ENCODE results near the gene NCAN. TPM values are rescaled to one million over a fixed set of nuclear protein-coding genes. Genes with fewer than 3 reads are reported as not detected.

NCAN gene
- polyA plus RNA-seq, 3 donors, result not detected

- Histone ChIP-seq H2AFZ (ENCODE audit: insufficient read depth, low read depth, low read length, poor library complexity, severe bottlenecking) (no peak overlapping the region), H3K27ac (ENCODE audit: low read depth in 1 of 2, low read length in 2 of 2) (no peak overlapping the region), H3K4me3 (replicated peaks in 1 of 3; ENCODE audit: low read depth in 2 of 3, low read length in 3 of 3) (no peak overlapping the region), H3K9ac (ENCODE audit: insufficient read depth, low read length, poor library complexity, severe bottlenecking) (no peak overlapping the region), H3K27me3 (ENCODE audit: control insufficient read depth in 2 of 2, insufficient read depth in 2 of 2, low read length in 2 of 2) (no peaks in the 10 kb centered on the region), H3K4me2 (replicated peaks; ENCODE audit: extremely low read depth, low read length, poor library complexity, severe bottlenecking) (no peak overlapping the region), H3K79me2 (ENCODE audit: insufficient read depth, low read length) (no peaks in the 10 kb centered on the region), H3K4me1 (ENCODE audit: control insufficient read depth in 1 of 2, insufficient read depth in 2 of 2, low read length in 2 of 2) (no peaks in the 10 kb centered on the region), H4K20me1 (ENCODE audit: insufficient read depth, low read length) (no peaks in the 10 kb centered on the region), H3K9me3 (replicated peaks in 1 of 2; ENCODE audit: control insufficient read depth in 1 of 2, insufficient read depth in 1 of 2, low read length in 2 of 2) (peaks cover 21 to 29% of the 10 kb centered on the region in 2 donors), H3K36me3 (replicated peaks in 1 of 2; ENCODE audit: control insufficient read depth in 1 of 2, insufficient read depth in 2 of 2, low read length in 2 of 2) (no peaks in the 10 kb centered on the region)
- no peaks in the 10 kb centered on the region for H3K36me3 Mint-ChIP-seq
- H3K27ac Mint-ChIP-seq, result no peak overlapping the region
- TF ChIP-seq CTCF (IDR thresholded peaks at IDR 0.05), result no peak
- no peak for DNase-seq
- 80% methylated on average over 1 of the region's 2 CpGs for WGBS (ENCODE audit: insufficient coverage)
- H3K27me3 Mint-ChIP-seq (ENCODE audit: low read depth in 3 of 3), result peaks cover 3 to 8% (median 7%) of the 10 kb centered on the region in 3 donors
- no peaks in the 10 kb centered on the region for H3K4me1 Mint-ChIP-seq
- H3K4me3 Mint-ChIP-seq, result no peak overlapping the region
- H3K9me3 Mint-ChIP-seq, result peaks cover 20 to 37% (median 33%) of the 10 kb centered on the region in 7 donors
- intact Hi-C loops (cut with micrococcal nuclease), result no loop called here
Observed at GRCh38 chr19:19234220-19234816, 22.6 kb downstream of the NCAN start.

GRCh38 chr19:19236173-19236572 lies 24.4 kb downstream of the NCAN start:
- Histone ChIP-seq H2AFZ (ENCODE audit: insufficient read depth, low read depth, low read length, poor library complexity, severe bottlenecking) (no peak overlapping the region), H3K4me1 (ENCODE audit: control insufficient read depth in 1 of 2, insufficient read depth in 2 of 2, low read length in 2 of 2) (no peaks in the 10 kb centered on the region), H3K36me3 (replicated peaks in 1 of 2; ENCODE audit: control insufficient read depth in 1 of 2, insufficient read depth in 2 of 2, low read length in 2 of 2) (no peaks in the 10 kb centered on the region), H3K27ac (ENCODE audit: low read depth in 1 of 2, low read length in 2 of 2) (no peak overlapping the region), H3K9me3 (replicated peaks in 1 of 2; ENCODE audit: control insufficient read depth in 1 of 2, insufficient read depth in 1 of 2, low read length in 2 of 2) (peaks cover 21 to 29% of the 10 kb centered on the region in 2 donors), H3K9ac (ENCODE audit: insufficient read depth, low read length, poor library complexity, severe bottlenecking) (no peak overlapping the region), H3K27me3 (ENCODE audit: control insufficient read depth in 2 of 2, insufficient read depth in 2 of 2, low read length in 2 of 2) (no peaks in the 10 kb centered on the region), H4K20me1 (ENCODE audit: insufficient read depth, low read length) (no peaks in the 10 kb centered on the region), H3K79me2 (ENCODE audit: insufficient read depth, low read length) (no peaks in the 10 kb centered on the region), H3K4me2 (replicated peaks; ENCODE audit: extremely low read depth, low read length, poor library complexity, severe bottlenecking) (no peak overlapping the region), H3K4me3 (replicated peaks in 1 of 3; ENCODE audit: low read depth in 2 of 3, low read length in 3 of 3) (no peak overlapping the region)
- Mint-ChIP-seq H3K27ac (no peak overlapping the region), H3K4me1 (no peaks in the 10 kb centered on the region), H3K36me3 (no peaks in the 10 kb centered on the region), H3K9me3 (peaks cover 20 to 37% (median 34%) of the 10 kb centered on the region in 7 donors), H3K4me3 (no peak overlapping the region), H3K27me3 (ENCODE audit: low read depth in 3 of 3) (peaks cover 1 to 10% (median 2%) of the 10 kb centered on the region in 3 donors)
- DNase-seq, result no peak
- no peak for TF ChIP-seq CTCF (IDR thresholded peaks at IDR 0.05)
- intact Hi-C loops (cut with micrococcal nuclease), result no loop called here
